Measurements from ENCODE around the gene ADORA2A.

GRCh38 chr22:24420977-24421343, 6.4 kb upstream of the ADORA2A start:
- TF ChIP-seq EZH2phosphoT487 (conservative IDR thresholded peaks at IDR 0.05; ENCODE audit: low read length): no peak
- no peak for TF ChIP-seq CTCF (IDR thresholded peaks at IDR 0.05; ENCODE audit: insufficient read depth, low read length, poor library complexity, severe bottlenecking)
